Renal cortex interstitium (tissue), 11 donors: ENCODE measurements around the gene ZBTB20. TPM values are rescaled to one million over a fixed set of nuclear protein-coding genes. Genes with fewer than 3 reads are reported as not detected.

Experiments
- DNase-seq, 11 donors: peaks; one replicate each; pipeline ENCODE4 v3.0.0-alpha.2; 2013; ENCODE audit warnings: low read depth in 9 of 11, low spot score in 4 of 11; ENCODE audit errors: extremely low read depth in 1 of 11
- polyA plus RNA-seq, 3 donors: library from polyadenylated mRNA; unstranded; fragments of 120-200 nt; gene quantifications; one replicate each; pipeline ENCODE4 v1.2.1, GENCODE V29; 2013; ENCODE audit not compliant: insufficient read length in 3 of 3

ZBTB20 gene
- polyA plus RNA-seq, 3 donors: 5.5 to 6.9 (median 6.6) TPM

DNA sequence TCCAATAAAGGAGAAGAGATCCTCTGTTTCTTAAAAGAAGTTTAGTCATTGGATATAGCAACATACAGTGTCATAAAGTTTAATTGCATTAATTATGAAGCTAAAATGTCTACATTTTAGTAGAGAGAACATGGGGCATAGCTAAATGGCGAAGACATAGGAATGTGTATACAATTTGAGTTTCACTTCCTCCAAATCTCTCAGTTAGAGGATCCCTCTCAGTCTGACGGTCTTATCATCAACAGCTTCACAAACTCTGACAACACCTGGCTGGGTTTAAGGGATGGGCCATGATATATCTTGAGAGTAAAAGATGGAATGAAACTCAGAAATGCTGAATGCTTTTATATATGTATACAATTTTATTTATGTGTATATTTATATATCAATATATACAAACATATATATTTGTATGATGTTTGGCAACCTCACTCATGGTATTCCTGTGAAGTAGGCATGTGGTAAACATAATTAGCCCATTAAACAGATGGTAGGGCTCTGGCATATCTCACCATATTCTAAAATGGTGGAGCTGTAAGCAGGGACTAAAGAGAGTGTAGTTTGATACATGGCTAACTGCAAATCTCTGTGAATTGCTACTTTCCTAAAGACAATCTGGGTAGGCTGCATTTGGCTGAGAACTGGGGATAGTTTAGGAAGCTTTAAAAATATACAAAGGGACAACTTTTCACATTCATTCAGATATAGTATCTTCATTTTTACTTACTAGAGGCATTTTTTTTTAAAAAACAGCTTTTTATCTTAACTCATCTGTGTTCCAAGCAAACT is 741.7 kb downstream of the ZBTB20 start:
- no peak for DNase-seq

DNA sequence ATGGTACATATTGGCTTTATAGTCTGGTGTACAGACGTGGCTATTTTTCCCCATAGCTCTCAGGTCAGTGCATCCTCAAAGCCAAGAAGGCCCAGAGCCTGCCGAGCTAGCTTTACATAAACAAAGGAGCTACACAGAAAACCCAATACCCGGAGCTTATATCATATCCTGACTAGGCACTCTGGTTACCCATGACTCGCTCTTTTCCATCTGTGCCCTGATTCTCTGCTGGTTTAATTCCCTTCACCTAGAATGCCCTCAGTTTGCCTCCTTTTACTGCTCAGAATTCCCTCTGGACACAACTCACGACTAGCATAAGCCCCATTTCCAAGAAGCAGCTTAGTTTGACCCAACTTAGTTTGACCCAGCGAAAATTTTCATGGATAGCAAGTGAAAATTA is 742.5 kb downstream of the ZBTB20 start:
- no peak for DNase-seq

DNA sequence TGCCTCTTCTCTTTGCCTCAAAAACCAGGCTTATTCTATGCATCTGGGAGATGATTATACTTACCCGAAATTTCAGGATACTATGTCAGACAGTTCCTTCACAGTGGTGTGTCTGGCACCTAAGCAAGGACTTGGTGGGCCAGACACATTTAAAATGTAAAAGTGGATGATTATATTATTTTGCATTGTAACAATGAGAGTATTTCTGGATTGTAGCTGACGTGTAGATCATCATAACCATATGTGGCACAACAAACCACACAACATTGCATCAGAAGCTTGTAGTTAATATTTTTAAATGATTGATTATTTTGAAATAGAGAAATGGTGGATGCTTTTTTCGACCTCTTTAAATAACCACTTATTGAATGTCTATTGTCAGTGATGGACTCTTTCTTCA is 744.2 kb downstream of the ZBTB20 start:
- DNase-seq: no peak

DNA sequence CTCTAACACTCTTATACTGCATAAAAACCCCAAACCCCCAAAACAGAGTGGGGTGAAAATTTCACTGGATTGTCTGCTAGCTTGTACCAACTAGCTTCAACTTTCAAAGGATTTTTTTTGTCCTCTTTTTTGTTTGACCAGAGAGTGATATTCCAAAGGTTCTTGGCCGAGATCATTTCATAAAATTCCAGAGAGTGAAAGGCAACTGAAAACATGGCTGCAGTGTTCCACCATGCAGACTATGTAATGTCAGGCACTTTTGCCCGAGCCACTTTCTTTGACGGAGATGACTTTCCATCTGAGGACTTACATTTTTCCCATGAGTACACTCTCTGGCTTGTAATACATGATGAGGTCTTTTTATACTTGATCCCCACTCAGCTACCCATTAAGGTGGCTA is 745.7 kb downstream of the ZBTB20 start:
- no peak for DNase-seq

DNA sequence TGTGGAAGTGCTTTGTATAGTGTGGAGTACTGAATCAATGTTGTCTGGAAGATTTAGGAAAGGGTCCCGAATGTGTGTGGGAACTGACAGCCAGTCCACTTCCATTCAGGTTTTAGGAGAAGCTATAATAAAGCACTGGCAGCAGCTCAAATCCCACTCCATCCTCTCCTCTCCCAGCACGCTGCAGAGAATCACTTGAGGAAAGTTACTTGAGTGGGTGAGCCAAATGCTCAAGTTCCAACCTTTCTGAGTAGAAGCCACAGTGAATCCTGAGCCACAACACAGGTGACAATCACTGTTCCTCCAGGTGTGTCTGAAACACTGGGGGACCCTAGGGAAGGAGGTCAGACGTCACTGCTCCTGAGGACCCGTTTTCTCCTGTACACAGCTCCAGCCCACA is 746.7 kb downstream of the ZBTB20 start:
- DNase-seq: no peak

DNA sequence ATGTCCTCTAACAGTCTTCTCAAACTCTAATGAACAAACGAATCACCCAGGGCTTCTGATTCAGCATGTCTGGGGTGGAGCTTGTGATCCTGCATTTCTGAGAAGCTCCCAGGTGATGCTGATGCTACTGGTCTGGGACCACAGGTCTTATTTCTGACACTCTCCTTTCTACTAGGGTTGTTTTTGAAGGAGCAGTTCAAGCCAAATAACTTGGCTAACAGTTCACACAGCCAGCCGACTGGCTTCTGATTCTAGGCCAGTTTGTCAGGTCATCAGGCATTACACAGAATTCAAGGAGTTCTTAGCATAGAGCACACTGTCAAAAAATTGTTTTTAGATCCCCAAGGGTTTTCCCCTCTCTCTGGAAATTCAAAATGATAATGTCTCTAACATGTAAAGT is 752.5 kb downstream of the ZBTB20 start:
- DNase-seq: no peak

DNA sequence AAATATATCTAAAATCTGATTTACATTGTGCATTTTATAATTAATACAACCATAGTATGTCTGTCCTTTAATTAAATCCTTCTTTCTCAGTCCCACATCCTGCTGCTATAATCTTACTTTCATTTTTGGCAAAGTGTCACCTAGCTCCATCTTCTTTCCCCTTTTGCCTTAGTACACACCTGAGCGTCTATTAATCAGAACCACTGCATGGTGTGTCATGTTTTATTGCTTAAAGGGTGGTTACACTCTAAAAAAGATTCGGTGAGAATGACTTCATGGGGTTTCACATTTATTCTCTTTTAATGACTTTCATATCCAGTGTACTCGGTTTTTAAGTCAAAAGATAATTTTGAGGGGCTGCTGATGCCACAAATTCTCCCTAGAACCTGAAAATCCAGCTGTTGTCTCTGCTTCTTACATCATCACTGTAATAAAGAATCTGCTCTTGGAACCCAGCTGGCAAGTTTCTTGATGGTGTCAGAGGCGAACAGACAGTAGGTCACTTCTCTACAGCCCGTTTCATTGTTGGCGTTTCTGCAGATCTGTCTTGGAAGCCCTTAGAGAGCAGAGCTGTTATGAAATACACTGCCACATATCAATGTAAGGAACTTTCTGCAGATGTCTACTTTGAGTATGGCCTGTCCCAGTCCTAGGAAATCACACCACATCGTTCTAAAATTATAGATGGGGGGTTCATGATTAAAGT is 753.6 kb downstream of the ZBTB20 start:
- DNase-seq: no peak

DNA sequence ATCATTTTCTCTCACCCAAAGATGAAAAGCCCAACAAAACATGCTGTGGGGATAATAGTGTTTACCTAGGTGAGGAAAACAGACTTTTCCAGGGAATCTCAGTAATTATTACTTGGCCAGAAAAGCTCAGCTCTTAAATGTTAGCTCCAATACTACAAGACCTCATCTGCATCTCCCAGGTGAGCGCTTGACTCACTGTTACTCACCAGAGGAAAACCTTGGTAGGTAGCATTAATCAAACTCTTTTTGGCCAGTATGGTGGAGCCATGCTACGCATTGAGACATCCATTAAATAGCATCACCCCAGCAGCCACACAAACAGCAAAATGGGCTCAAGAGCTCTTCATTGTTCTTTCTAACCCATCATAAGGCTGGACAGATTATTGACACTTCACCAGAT is 754.3 kb downstream of the ZBTB20 start:
- DNase-seq: no peak

DNA sequence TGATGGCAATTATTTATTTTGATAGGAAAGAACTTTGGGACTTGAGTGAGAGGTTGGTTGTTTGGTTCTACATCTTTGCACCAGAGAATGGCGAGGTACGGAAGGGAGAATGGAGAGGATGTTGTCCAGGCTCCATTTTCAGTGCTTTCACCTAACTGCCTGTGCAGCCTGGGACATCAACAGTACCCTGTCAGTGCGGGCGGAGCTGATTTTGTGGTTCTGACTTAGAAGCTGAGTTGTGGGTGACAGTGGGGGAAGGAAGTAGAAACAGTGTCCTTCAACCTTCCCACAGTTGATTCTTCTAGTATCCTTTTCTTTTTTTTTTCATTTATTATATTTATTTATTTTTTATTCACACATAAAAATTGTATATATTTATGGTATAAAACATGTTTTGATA is 757.9 kb downstream of the ZBTB20 start:
- no peak for DNase-seq

DNA sequence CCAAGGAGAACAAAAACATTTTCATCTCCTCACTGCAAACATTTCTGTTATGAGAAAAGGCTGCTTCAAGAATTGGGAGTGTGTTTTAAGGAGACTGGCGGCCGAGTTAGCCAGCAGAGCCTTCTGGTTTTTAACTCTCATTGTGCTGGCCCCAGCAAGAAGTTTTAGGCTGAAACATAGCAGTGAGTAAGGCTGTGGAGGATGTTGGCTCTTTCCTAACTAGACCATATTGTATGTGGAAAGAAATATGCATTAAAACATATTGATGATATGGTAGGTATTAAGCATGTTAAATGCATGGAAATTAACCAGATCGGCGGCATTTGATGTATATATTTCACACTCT is 762.6 kb downstream of the ZBTB20 start:
- no peak for DNase-seq

DNA sequence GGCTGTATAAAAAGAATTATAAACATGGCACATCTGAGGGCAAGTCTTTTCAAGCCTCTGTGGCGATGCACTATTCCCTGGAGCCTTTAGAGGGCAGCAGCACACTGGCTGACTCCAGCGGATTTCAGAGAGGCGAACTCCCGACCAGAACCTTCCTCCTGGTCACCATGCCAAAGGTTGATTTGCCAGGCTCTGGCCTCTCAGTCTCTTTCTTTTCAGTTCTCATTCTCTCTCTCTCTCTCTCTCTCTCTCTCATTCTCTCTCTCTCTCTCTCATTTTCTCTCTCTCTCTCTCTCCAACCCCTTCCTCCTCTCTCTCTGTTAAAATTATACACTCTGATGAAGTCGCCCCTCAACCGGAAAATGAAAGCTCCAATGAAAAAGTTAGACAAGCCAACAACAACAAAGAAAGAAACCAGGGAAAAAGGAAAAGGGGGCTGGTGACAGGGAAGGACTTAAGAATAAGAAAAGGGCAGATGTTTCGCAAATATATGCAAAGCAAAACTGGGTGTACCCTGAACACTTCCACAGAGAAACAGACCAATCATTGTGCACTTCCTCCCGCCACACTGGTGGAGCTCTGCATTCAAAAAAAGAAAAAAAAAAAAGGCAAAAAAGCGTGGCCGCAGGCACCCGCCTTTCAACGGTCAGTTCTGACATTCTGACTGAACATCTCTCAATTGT is 763.1 kb downstream of the ZBTB20 start:
- DNase-seq: peak in 9 of 11 donors; percentile 37 to 82 (median 74)

DNA sequence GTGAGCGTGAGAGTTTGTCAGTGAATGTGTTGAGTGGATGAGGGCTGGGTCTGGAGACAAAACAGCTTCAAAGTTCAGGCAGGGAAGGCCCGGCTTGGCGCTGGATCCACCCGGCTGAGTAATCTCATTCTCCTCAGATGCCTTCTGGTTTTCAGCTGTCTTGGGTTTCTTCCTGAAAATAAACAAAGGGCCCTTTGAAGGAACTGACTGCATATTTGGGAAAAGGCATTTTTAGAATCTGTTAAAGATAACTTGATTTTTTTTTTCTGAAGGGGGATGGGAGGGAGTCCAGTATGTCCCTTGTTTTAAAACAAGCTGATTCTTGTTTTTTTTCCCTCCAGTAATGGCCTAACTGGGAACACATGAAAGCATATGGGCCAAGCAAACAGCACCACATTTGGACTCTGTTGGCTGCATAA is 766.8 kb downstream of the ZBTB20 start:
- DNase-seq: peak in 2 of 11 donors; percentile 11 to 14

DNA sequence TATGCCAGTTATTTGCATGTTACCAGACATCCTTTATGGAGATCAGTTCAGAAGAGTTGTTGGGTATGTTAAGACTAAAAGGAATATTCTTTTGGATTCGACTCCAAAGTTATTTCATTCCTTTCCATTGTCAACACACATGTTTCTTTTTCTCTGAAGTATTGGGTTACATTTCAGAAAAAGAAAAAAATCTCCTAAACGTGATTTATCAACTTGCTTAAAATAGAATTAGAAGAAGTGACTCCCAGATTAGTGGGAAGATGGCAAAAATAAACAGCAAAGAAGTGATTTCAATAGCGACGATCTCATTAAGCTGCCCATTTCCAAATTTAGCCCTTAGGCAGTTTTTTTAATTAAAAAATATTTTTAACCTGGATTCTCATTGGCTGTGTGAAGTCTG is 767.8 kb downstream of the ZBTB20 start:
- DNase-seq: no peak

DNA sequence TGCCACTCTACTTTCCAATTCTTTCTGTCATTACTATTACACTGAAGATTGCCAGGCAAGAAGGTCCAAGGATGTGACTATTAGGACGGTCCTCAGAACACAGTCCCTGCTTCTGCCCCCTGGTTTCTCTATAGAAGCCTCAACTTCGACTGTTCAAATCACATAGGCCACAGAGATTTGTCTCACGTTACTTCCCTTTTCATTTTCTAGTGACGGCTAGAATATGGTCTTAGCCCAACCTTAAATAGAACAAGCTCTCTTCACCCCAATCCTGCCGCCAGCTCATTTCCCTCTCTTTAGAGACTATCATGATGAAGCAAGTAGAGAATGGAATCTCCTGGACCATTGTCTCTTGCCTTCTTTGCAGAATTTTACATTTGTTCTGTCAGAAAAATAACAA is 768.3 kb downstream of the ZBTB20 start:
- no peak for DNase-seq

DNA sequence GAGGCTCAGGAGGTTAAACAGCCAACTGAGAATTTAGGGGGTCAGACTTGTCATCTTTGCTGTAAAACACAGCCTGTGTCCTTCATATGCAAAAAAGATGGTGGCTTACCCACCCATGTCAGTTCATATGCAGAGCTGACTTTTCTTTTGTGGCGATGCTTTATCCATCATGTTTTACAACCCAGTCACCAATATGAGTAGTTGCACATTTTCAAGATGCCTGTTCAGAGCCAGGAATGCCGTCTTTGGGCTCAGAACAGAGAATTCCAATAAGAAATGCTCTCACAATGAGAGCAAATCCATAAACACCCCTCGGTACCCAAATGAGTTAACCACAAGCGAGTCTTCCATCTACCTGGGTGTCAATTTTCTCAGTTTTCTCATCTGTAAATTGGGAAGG is 769.7 kb downstream of the ZBTB20 start:
- DNase-seq: no peak

DNA sequence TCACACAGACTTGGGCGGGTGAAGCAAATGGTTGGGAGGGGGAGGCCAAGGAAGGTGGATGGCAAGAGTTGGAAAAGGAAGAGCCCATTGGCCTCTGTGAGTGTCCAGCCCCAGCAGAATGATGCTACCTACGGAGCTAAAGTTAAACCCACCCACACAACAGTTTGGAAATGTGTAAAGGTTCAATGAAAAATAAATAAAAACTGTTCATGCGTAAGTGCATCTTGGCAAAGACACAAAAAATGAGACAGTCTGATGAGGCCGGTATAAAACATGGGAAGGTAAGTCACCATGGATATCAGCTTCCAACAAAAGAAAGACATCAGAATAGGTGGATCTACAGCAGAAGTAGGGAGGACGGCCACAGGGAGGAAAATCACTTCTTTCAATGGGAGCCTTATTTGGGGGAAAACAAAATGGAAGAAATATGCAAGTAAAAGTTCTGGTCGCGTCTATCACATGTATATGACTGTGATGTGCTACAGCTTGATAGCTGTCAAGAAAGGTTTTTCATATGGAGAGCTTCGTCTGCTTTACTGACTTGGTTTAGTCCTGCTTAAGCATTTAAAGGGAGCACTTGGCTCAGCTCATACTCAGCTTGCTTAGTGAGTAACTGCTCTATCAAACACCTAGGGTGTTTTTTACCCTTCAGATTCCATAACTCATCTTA is 770.4 kb downstream of the ZBTB20 start:
- no peak for DNase-seq

DNA sequence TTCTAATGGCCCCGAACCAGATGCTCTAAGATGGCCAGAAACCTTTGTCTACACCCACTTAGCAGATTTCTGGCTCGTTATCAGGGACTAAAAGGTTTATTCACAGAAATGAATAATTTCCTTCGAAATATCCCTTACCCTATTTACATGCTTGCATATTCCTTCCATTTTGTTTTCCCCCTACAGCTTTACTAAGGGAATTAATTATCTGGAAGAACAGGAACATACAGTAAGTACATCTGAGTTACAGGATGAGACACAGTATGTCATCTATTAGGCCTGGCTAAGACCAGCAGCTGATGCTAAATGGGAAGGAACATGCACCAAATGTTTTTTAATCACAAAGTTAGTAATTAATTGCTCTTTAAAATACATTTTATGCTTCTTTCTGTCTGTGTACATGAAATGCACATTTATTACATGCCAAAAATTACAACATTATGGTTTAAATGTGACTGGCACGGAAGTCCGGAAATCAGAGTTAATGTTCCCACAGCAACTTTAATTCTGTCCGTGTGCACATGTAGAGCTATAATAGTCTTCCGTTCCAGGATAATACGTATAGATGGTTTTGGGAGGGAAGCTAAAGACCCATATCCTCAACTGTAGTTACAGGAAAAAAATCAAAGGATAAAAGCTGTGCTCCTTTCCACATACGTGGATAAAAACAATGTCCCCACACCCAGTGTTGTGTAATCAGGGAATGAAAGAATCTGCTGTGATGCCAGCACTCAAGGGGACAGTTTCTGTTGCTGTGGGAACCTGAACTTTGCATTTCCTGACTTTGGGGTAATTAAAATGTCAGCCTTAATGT is 771.3 kb downstream of the ZBTB20 start:
- DNase-seq: peak in 3 of 11 donors; percentile 15 to 28 (median 17)

DNA sequence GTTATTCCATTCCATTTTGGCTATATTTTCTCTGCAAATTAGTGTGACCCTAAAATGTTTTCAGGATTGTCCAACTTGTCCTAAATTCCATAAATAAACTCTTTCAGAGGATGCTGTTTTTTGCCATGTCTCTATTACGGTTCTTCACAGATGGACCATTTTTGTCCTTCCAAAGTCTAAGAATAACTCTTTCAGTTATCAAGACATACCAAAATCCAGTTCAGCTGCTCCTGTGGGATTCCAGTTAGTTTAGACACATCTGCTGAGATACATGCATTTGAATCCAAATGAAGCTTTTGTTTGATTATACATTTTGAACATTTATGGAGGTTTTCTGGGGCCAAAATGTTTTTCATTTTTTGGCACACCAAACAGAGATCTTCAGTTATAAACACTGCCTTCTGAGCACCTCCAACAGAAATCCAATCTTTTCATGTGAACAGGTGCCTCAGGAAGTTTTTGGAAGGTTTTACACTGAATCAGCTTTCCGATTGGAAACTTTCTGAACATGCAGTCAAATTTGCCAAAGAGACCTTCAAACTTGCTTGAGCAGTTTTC is 772.6 kb downstream of the ZBTB20 start:
- DNase-seq: no peak
